Measurements from ENCODE around the gene UBTD2. TPM values are rescaled to one million over a fixed set of nuclear protein-coding genes. Genes with fewer than 3 reads are reported as not detected.

The UBTD2 gene
- total and polyA plus RNA-seq, 10 of the 15 experiments (the other 5 are each of a cell fraction or from before 2014, with no cell fraction given): 7.7 to 30.5 (median 19.4) TPM

DNA sequence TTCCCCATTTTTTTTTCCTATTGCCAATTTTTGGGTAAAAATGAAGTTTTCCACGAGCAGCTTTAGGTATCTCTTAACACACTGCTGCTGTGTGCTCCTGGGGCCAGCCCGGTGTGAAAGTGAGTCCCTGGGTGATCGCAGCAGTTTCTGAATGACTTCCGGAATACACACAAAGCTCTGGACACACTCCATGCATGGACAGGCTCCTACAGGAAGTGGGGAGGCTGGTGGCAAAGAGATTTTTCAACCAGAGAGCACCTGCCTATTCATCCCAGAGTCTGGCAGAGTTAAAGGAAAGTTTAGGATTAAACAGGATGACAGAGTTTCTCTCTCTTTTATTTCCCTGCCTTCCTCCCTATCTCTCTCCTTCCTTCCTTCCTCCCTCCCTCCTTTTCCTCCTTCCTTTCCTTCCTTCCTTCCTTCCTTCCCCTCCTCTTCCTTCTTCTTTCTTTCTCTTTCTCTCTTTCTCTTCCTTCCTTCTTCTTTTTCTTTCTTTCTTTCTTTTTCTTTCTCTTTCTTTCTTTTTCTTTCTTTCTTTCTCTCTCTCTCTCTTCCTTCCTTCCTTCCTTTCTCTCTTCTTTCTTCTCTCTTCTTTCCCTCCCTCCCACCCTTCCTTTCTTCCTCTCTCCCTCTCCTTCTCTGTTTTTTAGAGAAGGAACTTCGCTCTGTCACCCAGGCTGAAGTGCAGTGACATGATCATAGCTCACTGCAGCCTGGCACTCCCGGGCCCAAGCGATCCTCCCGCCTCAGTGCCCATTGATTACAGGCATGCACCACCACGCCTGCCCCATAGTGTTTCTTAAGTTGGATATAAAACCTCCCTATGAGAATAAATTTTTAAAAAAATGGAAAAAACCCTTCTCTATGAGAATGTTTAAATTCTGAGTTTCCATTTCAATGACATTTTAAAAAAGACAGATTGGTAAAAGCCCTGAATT is 38.7 kb upstream of the UBTD2 start (continued):
- TF ChIP-seq JUNB (IDR thresholded peaks at IDR 0.05) (peak; percentile 46), POLR2A (IDR thresholded peaks at IDR 0.05; ENCODE audit: low read depth, low read length) (peak; percentile 46; the same call in 1 of the 2 replicates), ESRRA (IDR thresholded peaks at IDR 0.05; ENCODE audit: low read length) (no peak), SMAD1 (IDR thresholded peaks at IDR 0.05; ENCODE audit: low read depth, partially characterized antibody) (no peak), IRF4 (IDR thresholded peaks at IDR 0.05; ENCODE audit: low read depth, low read length) (peak; percentile 49; the same call in 1 of the 2 replicates), JUND (IDR thresholded peaks at IDR 0.05; ENCODE audit: low read depth, low read length) (no peak), RFX5 (IDR thresholded peaks at IDR 0.05; ENCODE audit: low read depth, low read length) (no peak), POLR2AphosphoS2 (IDR thresholded peaks at IDR 0.05; ENCODE audit: low read depth, low read length) (no peak), CTCF (IDR thresholded peaks at IDR 0.05 in 2 of 3, conservative IDR thresholded peaks at IDR 0.05 in 1 of 3; ENCODE audit: control insufficient read depth in 2 of 3, extremely low read depth in 1 of 3, insufficient read depth in 1 of 3, low read depth in 3 of 3, low read length in 3 of 3) (no peak), ZBTB33 (IDR thresholded peaks at IDR 0.05) (no peak)
- TF ChIP-seq, protein P1, sequence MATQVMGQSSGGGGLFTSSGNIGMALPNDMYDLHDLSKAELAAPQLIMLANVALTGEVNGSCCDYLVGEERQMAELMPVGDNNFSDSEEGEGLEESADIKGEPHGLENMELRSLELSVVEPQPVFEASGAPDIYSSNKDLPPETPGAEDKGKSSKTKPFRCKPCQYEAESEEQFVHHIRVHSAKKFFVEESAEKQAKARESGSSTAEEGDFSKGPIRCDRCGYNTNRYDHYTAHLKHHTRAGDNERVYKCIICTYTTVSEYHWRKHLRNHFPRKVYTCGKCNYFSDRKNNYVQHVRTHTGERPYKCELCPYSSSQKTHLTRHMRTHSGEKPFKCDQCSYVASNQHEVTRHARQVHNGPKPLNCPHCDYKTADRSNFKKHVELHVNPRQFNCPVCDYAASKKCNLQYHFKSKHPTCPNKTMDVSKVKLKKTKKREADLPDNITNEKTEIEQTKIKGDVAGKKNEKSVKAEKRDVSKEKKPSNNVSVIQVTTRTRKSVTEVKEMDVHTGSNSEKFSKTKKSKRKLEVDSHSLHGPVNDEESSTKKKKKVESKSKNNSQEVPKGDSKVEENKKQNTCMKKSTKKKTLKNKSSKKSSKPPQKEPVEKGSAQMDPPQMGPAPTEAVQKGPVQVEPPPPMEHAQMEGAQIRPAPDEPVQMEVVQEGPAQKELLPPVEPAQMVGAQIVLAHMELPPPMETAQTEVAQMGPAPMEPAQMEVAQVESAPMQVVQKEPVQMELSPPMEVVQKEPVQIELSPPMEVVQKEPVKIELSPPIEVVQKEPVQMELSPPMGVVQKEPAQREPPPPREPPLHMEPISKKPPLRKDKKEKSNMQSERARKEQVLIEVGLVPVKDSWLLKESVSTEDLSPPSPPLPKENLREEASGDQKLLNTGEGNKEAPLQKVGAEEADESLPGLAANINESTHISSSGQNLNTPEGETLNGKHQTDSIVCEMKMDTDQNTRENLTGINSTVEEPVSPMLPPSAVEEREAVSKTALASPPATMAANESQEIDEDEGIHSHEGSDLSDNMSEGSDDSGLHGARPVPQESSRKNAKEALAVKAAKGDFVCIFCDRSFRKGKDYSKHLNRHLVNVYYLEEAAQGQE (IDR thresholded peaks at IDR 0.05; ENCODE audit: low read depth, low read length): no peak
- TF ChIP-seq, protein P2, sequence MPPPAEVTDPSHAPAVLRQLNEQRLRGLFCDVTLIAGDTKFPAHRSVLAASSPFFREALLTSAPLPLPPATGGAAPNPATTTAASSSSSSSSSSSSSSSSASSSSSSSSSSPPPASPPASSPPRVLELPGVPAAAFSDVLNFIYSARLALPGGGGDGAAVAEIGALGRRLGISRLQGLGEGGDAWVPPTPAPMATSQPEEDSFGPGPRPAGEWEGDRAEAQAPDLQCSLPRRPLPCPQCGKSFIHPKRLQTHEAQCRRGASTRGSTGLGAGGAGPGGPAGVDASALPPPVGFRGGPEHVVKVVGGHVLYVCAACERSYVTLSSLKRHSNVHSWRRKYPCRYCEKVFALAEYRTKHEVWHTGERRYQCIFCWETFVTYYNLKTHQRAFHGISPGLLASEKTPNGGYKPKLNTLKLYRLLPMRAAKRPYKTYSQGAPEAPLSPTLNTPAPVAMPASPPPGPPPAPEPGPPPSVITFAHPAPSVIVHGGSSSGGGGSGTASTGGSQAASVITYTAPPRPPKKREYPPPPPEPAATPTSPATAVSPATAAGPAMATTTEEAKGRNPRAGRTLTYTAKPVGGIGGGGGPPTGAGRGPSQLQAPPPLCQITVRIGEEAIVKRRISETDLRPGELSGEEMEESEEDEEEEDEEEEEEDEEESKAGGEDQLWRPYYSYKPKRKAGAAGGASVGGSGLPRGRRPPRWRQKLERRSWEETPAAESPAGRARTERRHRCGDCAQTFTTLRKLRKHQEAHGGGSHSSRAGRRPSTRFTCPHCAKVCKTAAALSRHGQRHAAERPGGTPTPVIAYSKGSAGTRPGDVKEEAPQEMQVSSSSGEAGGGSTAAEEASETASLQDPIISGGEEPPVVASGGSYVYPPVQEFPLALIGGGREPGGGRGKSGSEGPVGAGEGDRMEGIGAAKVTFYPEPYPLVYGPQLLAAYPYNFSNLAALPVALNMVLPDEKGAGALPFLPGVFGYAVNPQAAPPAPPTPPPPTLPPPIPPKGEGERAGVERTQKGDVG (CRISPR knock-in tag; IDR thresholded peaks at IDR 0.05): no peak
